NCI-H128 (cell line): ENCODE data around the gene RBMXL3.

Experiments used
- DNase-seq: peaks from one replicate; lab custom pipeline; 2025; ENCODE audit not compliant: unreplicated experiment; lab: John Stamatoyannopoulos, UW

RBMXL3 gene

GRCh38 chrX:115233497-115234455, 44.6 kb downstream of the RBMXL3 start, which contains the start of gene LRCH2:
Gene LRCH2, minus strand, starts transcription at chrX:115234096. Its CDS starts 55 bp downstream, at chrX:115234041.
- no peak for DNase-seq

- DNase-seq = no peak
Measured at GRCh38 chrX:115234461-115234860, 45.3 kb downstream of the RBMXL3 start.

- no peak for DNase-seq
Measured at GRCh38 chrX:115236560-115236959, 47.4 kb downstream of the RBMXL3 start.

GRCh38 chrX:115237056-115237455, 47.8 kb downstream of the RBMXL3 start:
- DNase-seq = no peak
